Epithelial cell of proximal tubule (primary cell): ENCODE results near the gene CCDC9B. TPM values are rescaled to one million over a fixed set of nuclear protein-coding genes. Genes with fewer than 3 reads are reported as not detected.

Experiments
- DNase-seq: peaks from one replicate; pipeline ENCODE4 v3.0.0-alpha.2; 2011; ENCODE audit warnings: low read depth
- H3K4me3 ChIP-seq: 2 replicates; pipeline ENCODE4 v1.5.1; 2011; ENCODE audit warnings: low read depth, mild to moderate bottlenecking, low read length
- total RNA-seq: library from RNA; depleted of rRNA; stranded (reverse); fragments of >200 nt; gene quantifications from 2 replicates; pipeline ENCODE4 v1.2.3, GENCODE V29; 2015
- TF ChIP-seq, protein P1 (sequence below): conservative IDR thresholded peaks from 2 replicates; pipeline ENCODE4 v1.5.1; 2012; ENCODE audit warnings: low read depth, mild to moderate bottlenecking, low read length

The CCDC9B gene
- total RNA-seq, 1 donor from 2014 or later = 4.6 TPM

DNA sequence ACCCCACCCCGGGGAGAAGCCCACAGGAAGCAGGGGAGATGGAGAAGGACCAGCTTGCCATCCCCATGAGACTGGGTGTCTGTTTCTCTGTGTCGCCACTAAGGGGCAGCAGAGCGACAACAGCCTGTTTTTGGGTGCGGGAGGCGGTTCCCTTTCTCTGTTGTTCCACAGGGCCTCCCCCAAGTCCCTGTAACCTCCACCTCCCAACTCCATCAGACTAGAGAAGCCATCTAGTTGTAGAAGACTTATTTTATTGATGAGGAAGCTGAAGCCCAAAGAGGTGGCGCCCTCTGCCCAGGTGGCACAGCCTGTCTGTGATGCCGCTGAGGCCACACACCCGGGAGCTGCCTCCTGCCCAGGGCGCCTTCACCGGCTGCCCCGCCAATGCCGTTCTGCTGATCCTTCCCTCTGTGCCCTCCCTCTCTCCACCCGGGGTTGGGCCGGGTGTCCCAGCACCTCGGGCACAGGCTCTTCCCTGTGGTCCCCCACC is 3.9 kb upstream of the CCDC9B start:
- no peak for DNase-seq
- H3K4me3 ChIP-seq = no peak overlapping the region
- TF ChIP-seq, protein P1, sequence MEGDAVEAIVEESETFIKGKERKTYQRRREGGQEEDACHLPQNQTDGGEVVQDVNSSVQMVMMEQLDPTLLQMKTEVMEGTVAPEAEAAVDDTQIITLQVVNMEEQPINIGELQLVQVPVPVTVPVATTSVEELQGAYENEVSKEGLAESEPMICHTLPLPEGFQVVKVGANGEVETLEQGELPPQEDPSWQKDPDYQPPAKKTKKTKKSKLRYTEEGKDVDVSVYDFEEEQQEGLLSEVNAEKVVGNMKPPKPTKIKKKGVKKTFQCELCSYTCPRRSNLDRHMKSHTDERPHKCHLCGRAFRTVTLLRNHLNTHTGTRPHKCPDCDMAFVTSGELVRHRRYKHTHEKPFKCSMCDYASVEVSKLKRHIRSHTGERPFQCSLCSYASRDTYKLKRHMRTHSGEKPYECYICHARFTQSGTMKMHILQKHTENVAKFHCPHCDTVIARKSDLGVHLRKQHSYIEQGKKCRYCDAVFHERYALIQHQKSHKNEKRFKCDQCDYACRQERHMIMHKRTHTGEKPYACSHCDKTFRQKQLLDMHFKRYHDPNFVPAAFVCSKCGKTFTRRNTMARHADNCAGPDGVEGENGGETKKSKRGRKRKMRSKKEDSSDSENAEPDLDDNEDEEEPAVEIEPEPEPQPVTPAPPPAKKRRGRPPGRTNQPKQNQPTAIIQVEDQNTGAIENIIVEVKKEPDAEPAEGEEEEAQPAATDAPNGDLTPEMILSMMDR = peak; percentile 82

DNA sequence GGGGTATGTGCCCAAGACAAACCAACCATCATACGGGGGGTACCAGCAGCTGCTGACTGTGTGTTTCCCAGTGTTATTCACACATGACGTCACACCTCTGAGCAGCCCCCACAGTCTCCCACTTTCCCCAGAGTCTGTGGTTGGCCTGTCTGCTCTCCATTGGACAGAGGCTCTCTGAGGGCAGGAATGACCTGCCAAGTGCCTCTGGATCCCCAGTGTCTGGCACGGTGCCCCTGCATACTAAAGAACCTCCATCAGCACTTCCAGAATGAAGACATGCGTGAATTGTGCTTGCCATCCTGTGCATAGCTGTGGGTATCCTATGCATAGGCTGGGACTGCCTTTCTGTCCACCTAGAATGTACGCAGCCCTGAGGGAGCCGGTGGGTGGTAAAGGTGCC is 3.5 kb upstream of the CCDC9B start:
- TF ChIP-seq, protein P1 = no peak
- no peak for DNase-seq
- H3K4me3 ChIP-seq = no peak overlapping the region

DNA sequence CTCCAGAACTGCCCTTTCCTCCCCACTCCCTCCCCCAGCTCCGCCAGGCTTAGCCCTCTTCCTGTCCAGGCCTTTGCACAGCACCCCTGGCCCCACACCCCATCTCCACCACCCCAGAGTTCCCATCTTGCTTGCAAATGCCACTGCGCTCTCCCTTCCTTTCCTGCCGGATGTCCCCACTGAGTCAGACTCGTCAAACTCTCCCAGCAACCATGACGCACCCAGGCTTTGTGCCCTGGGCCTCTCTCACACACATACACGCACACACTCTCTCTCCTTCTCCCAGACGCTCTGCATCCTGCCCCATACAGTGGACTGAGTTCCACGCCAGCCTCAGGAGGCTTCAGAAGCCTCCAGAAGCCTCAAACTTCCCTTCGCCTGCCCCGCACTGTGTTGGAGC is 2.8 kb upstream of the CCDC9B start:
- TF ChIP-seq, protein P1 = no peak
- no peak overlapping the region for H3K4me3 ChIP-seq
- no peak for DNase-seq

DNA sequence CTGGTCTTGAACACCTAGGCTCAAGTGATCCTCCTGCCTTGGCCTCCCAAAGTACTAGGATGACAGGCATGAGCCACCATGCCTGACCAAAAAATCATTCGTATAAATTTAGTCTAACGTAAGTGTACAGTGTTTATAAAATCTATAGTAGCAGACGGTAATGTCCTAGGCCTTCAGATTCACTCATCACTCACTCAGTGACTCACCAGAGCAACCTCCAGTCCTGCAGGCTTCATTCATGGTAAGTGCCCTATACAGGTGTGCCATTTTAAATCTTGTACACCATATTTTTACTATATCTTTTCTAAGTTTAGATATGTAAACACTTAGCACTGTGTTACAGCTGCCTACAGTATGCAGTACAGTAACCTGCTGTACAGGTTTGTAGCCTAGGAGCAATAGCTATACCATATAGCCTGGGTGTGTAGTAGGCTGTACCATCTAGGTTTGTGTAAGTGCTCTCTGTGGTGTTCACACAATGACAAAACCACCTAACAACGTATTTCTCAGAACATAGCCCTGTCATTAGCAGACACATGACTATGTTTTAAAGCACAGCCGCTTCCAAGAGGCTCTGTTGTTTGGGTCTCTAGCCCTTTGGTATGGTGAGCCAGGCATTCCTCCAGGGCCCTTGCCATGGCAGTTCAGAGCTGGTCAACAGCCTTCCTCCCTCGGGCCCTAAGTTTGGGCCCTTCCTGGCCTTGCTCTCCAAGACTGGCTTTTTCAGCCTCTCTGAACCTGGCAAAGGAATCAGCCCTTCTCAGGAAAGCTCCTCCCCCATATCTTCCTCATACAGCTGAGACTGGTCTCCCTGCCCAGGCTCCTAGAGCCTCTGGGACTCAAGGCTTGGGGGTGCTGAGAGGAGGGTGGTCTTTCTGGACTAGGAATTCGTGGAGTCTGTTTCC is 1.9 kb upstream of the CCDC9B start:
- H3K4me3 ChIP-seq = no peak overlapping the region
- TF ChIP-seq, protein P1 = no peak

DNA sequence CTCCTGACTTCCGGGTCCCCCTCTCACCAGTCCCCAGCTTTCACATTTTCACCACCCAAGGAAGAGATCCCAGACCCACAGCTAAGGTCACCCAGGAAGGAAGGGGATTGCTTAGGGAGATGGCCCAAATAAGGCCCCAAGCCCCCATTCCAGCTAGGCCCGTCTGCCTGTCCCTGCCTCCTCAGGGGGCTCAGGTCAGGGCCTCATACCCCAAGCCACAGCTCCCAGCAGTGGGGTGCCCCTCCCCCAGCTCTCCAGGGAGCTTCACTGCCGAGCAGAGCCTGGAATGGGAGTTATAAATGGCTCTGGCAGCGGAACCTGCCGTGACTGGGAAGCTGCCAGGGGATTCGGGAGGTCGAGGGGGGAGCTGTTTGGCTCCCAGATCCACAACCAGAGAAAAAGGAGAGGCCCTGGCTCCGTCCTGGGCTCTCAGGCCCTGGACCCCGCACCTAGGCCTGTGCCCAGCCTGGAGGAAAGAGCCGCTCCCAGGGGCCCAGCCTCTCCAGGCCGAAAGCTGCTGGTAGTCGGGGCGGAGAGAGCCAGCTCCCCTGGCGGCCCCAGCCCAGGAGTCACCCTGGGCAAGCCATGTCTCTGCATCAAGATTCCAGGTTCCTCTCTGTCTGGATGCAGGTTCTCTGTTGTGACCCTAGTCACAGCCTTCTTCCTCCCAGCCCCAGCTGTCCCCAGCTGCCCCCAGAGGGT is 550 bp downstream of the CCDC9B start:
- DNase-seq = no peak
- TF ChIP-seq, protein P1 = no peak

More for the DNA sequence above, 1.9 kb upstream of the CCDC9B start:
- no peak for DNase-seq

DNA sequence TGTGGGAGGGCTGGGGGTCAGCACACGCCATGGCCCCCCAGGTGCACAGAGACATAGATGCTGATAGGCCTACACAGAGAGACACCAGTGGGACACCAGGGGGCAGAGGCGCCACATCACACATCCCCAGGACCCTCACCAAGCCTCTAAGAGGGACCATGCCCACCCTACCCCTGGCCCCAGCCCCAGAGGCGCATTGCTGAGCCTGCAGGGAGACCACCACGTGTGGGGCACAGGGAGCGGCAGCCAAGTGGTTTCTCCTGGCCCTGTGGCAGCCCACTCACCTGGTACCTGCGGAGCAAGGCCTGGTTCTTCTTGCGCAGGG is 1.2 kb downstream of the CCDC9B start:
- DNase-seq = no peak
- H3K4me3 ChIP-seq = peak overlapping the region; percentile 65
- TF ChIP-seq, protein P1 = peak; percentile 22

More for the DNA sequence above, 550 bp downstream of the CCDC9B start:
- peak overlapping the region; percentile 65 for H3K4me3 ChIP-seq
